DND-41 (cell line): ENCODE measurements around the gene ZNF132.

Experiments used
- CTCF ChIP-seq: IDR thresholded peaks from 2 replicates; pipeline ENCODE4 v1.5.1; 2012; ENCODE audit warnings: borderline replicate concordance, low read length, moderate library complexity, mild to moderate bottlenecking; ENCODE audit not compliant: poor library complexity, severe bottlenecking; ENCODE audit errors: extremely low read depth
- EZH2 ChIP-seq: IDR thresholded peaks from 3 replicates; pipeline ENCODE4 v1.6.1; 2012; ENCODE audit warnings: borderline replicate concordance, low read depth, mild to moderate bottlenecking, moderate library complexity, low read length, inconsistent platforms; ENCODE audit not compliant: severe bottlenecking

- no peak for TF ChIP-seq CTCF
- TF ChIP-seq EZH2 = no peak
Observed at GRCh38 chr19:58460039-58460438, 20.1 kb upstream of the ZNF132 start.
